ENCODE results near the gene TNS2.

DNA sequence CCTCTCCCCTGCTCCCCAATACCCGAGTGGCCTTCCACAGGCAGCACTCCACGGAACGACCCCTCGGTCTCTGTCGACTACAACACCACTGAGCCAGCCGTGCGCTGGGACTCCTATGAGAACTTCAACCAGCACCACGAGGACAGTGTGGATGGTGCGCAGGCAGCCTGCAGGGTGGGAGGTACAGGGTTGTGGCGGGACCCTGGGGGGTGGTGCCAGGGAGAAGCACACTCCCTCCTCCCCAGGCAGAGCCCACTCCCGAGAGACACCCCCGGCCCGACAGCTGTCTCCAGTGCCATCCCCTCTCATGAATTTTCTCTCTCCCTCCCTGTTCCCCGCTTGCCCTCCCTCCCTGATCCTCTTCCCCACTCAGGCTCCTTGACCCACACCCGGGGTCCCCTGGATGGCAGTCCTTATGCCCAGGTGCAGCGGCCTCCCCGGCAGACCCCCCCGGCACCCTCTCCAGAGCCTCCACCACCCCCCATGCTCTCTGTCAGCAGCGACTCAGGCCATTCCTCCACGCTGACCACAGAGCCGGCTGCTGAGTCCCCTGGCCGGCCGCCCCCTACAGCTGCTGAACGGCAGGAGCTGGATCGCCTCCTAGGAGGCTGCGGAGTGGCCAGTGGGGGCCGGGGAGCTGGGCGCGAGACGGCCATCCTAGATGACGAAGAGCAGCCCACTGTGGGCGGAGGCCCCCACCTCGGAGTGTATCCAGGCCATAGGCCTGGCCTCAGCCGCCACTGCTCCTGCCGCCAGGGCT is 9.0 kb downstream of the TNS2 start:
- TF ChIP-seq, protein P1, sequence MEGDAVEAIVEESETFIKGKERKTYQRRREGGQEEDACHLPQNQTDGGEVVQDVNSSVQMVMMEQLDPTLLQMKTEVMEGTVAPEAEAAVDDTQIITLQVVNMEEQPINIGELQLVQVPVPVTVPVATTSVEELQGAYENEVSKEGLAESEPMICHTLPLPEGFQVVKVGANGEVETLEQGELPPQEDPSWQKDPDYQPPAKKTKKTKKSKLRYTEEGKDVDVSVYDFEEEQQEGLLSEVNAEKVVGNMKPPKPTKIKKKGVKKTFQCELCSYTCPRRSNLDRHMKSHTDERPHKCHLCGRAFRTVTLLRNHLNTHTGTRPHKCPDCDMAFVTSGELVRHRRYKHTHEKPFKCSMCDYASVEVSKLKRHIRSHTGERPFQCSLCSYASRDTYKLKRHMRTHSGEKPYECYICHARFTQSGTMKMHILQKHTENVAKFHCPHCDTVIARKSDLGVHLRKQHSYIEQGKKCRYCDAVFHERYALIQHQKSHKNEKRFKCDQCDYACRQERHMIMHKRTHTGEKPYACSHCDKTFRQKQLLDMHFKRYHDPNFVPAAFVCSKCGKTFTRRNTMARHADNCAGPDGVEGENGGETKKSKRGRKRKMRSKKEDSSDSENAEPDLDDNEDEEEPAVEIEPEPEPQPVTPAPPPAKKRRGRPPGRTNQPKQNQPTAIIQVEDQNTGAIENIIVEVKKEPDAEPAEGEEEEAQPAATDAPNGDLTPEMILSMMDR (conservative IDR thresholded peaks at IDR 0.05; ENCODE audit: low read depth, low read length) = no peak
- TF ChIP-seq EZH2 (IDR thresholded peaks at IDR 0.05; ENCODE audit: low read length, unreplicated experiment) (no peak), EZH2phosphoT487 (IDR thresholded peaks at IDR 0.05; ENCODE audit: borderline replicate concordance, low read length) (no peak)

Measured in PC-3 (cell line).